ENCODE data around the gene ZC3H12A. TPM values are rescaled to one million over a fixed set of nuclear protein-coding genes. Genes with fewer than 3 reads are reported as not detected.

Gene ZC3H12A
- total and polyA plus RNA-seq, 2 experiments from 2014 or later: 9.0 to 9.3 TPM

GRCh38 chr1:37533317-37534093, 59.1 kb downstream of the ZC3H12A start:
- Histone ChIP-seq H3K4me1 (ENCODE audit: insufficient read depth) (no peaks in the 10 kb centered on the region), H4K20me1 (replicated peaks; ENCODE audit: insufficient read depth) (peaks cover 15% of the 10 kb centered on the region; the same call in 1 of the 2 replicates), H3K27me3 (ENCODE audit: insufficient read depth) (no peaks in the 10 kb centered on the region), H3K36me3 (ENCODE audit: insufficient read depth) (peaks cover 4% of the 10 kb centered on the region), H3K27ac (ENCODE audit: low read depth) (no peak overlapping the region), H2AFZ (no peak overlapping the region), H3K9me2 (ENCODE audit: insufficient read depth) (no peaks in the 10 kb centered on the region), H3K4me3 (no peak overlapping the region), H3F3A (replicated peaks; ENCODE audit: low read depth) (no peaks in the 10 kb centered on the region), H3K4me2 (no peak overlapping the region), H3K79me2 (replicated peaks; ENCODE audit: insufficient read depth) (no peaks in the 10 kb centered on the region)
- no peak for TF ChIP-seq EZH2phosphoT487 (IDR thresholded peaks at IDR 0.05; ENCODE audit: unreplicated experiment)
- no peak for ATAC-seq
- no peaks in the 10 kb centered on the region for H3K9me3 Mint-ChIP-seq
- H3K36me3 Mint-ChIP-seq (ENCODE audit: low read depth): peaks cover 23% of the 10 kb centered on the region
- no peak for DNase-seq (ENCODE audit: low spot score)
- no peak overlapping the region for H3K4me3 Mint-ChIP-seq
- H3K27ac Mint-ChIP-seq: no peak overlapping the region
- no peaks in the 10 kb centered on the region for H3K4me1 Mint-ChIP-seq
- H3K27me3 Mint-ChIP-seq (ENCODE audit: insufficient read depth, low read depth, poor library complexity): peaks cover 3% of the 10 kb centered on the region

Small RNAs within 50 kb of the gene (microRNA-seq; reads per million reads assigned to microRNA genes)
- gene MIR5581 (not detected), gene MIR6732 (not detected)

Small RNAs within 50 kb of the gene (small RNA-seq; reads per million reads assigned to genes)
- not detected for gene MIR5581 (ENCODE audit: low replicate concordance)

Other genes starting within 250 kb of the ZC3H12A start
- 58.9 and 64.5 TPM in 2 replicates for gene MEAF6, start 40.2 kb downstream of the ZC3H12A start, total RNA-seq (2014; rRNA removed; shearing (Covaris generic))
- 53.5 and 60.1 TPM in 2 replicates for gene MEAF6, start 40.2 kb downstream of the ZC3H12A start, polyA plus RNA-seq (2016; fragmentation: Nextera tagmentation; extraction: Ambion mirVana)
- gene SNIP1, start 79.7 kb downstream of the ZC3H12A start, total RNA-seq (2014; rRNA removed; shearing (Covaris generic)): 11.4 and 13.3 TPM in 2 replicates
- 5.1 and 7.0 TPM in 2 replicates for gene SNIP1, start 79.7 kb downstream of the ZC3H12A start, polyA plus RNA-seq (2016; fragmentation: Nextera tagmentation; extraction: Ambion mirVana)
- 5.4 TPM in 2 replicates for gene DNALI1, start 82.4 kb downstream of the ZC3H12A start, total RNA-seq (2014; rRNA removed; shearing (Covaris generic))
- 21.6 and 25.6 TPM in 2 replicates for gene DNALI1, start 82.4 kb downstream of the ZC3H12A start, polyA plus RNA-seq (2016; fragmentation: Nextera tagmentation; extraction: Ambion mirVana)
- 66.1 and 78.4 TPM in 2 replicates for gene GNL2, start 121.4 kb downstream of the ZC3H12A start, total RNA-seq (2014; rRNA removed; shearing (Covaris generic))
- gene GNL2, start 121.4 kb downstream of the ZC3H12A start, polyA plus RNA-seq (2016; fragmentation: Nextera tagmentation; extraction: Ambion mirVana): 105 and 121 TPM in 2 replicates
- 0.19 TPM in 1 of 2 replicates, not detected in the other for gene RSPO1, start 160.3 kb downstream of the ZC3H12A start, total RNA-seq (2014; rRNA removed; shearing (Covaris generic))
- gene RSPO1, start 160.3 kb downstream of the ZC3H12A start, polyA plus RNA-seq (2016; fragmentation: Nextera tagmentation; extraction: Ambion mirVana): 0.11 and 0.12 TPM in 2 replicates
- gene CDCA8, start 217.9 kb downstream of the ZC3H12A start, total RNA-seq (2014; rRNA removed; shearing (Covaris generic)): 31.6 and 35.3 TPM in 2 replicates
- gene CDCA8, start 217.9 kb downstream of the ZC3H12A start, polyA plus RNA-seq (2016; fragmentation: Nextera tagmentation; extraction: Ambion mirVana): 37.9 and 38.9 TPM in 2 replicates

All from GM23338 (cell line).